Measurements from ENCODE around the gene WDR12.

GRCh38 chr2:202933139-202933510 lies 21.7 kb upstream of the WDR12 start:
- TF ChIP-seq EZH2phosphoT487 (IDR thresholded peaks at IDR 0.05; ENCODE audit: insufficient read depth, low read depth) (no peak), EZH2 (IDR thresholded peaks at IDR 0.05; ENCODE audit: insufficient read depth, poor library complexity, severe bottlenecking) (no peak)

Measured in GM23248 (cell line).